CD4-positive, alpha-beta T cell treated with Interleukin-4 for 4 hours (primary cell): Measurements from ENCODE around the gene TSEN54.

Experiments used
- DNase-seq: peaks from one replicate; pipeline ENCODE4 v3.0.0-alpha.2; 2020

Gene TSEN54

GRCh38 chr17:75521951-75522727, 5.8 kb downstream of the TSEN54 start:
- DNase-seq, result no peak

GRCh38 chr17:75523647-75524046, 7.3 kb downstream of the TSEN54 start:
- DNase-seq, result no peak

- DNase-seq, result no peak
Measured at GRCh38 chr17:75524269-75524969, 8.1 kb downstream of the TSEN54 start.

GRCh38 chr17:75524970-75525805, 8.9 kb downstream of the TSEN54 start, which contains the start of gene LLGL2:
Gene LLGL2 (plus strand): TSS chr17:75525697. CDS start chr17:75543427, 17,730 bp downstream.
- peak; percentile 82 for DNase-seq

GRCh38 chr17:75525806-75526554, 9.7 kb downstream of the TSEN54 start:
- DNase-seq, result no peak

GRCh38 chr17:75526555-75527270, 10.4 kb downstream of the TSEN54 start:
- no peak for DNase-seq

- DNase-seq, result no peak
Measured at GRCh38 chr17:75530837-75531720, 14.8 kb downstream of the TSEN54 start.

- DNase-seq, result no peak
Measured at GRCh38 chr17:75531721-75532072, 15.4 kb downstream of the TSEN54 start.

GRCh38 chr17:75535119-75535537, 18.8 kb downstream of the TSEN54 start:
- peak; percentile 69 for DNase-seq

GRCh38 chr17:75535871-75536270, 19.5 kb downstream of the TSEN54 start:
- no peak for DNase-seq

GRCh38 chr17:75536366-75536765, 20.0 kb downstream of the TSEN54 start:
- DNase-seq, result no peak

GRCh38 chr17:75539967-75540729, 23.8 kb downstream of the TSEN54 start:
- no peak for DNase-seq

- DNase-seq, result no peak
Measured at GRCh38 chr17:75540923-75541503, 24.7 kb downstream of the TSEN54 start.

GRCh38 chr17:75542229-75542628, 25.9 kb downstream of the TSEN54 start:
- no peak for DNase-seq

GRCh38 chr17:75542728-75543336, 26.5 kb downstream of the TSEN54 start:
- DNase-seq, result no peak

GRCh38 chr17:75544250-75544649, 27.9 kb downstream of the TSEN54 start:
- DNase-seq, result no peak

- DNase-seq, result no peak
Measured at GRCh38 chr17:75546181-75546580, 29.9 kb downstream of the TSEN54 start.

- DNase-seq, result no peak
Measured at GRCh38 chr17:75547091-75547490, 30.8 kb downstream of the TSEN54 start.

- no peak for DNase-seq
Measured at GRCh38 chr17:75548813-75549212, 32.5 kb downstream of the TSEN54 start.
